ENCODE measurements around the gene HINFP. TPM values are rescaled to one million over a fixed set of nuclear protein-coding genes. Genes with fewer than 3 reads are reported as not detected.
"Not testable (repeated sequence)": the region's sequence is repeated elsewhere in the genome, so short reads cannot be mapped to it uniquely, and the experiment has no call there.

The HINFP gene
- total RNA-seq, 1 donor from 2014 or later: 13.2 TPM

- no peak for ATAC-seq
These were observed 21.0 kb upstream of the HINFP start for GRCh38 chr11:119100246-119100970.

- ATAC-seq: peak; percentile 5
These were observed 20.2 kb upstream of the HINFP start for GRCh38 chr11:119100994-119101758.

GRCh38 chr11:119101759-119102423 lies 19.5 kb upstream of the HINFP start, which contains the start of gene DPAGT1:
DPAGT1 (minus strand) TSS chr11:119101853; CDS start chr11:119101655, 198 bp downstream.
- ATAC-seq: peak; percentile 91

- ATAC-seq: not testable (repeated sequence)
These were observed 18.2 kb upstream of the HINFP start for GRCh38 chr11:119103161-119103664.

GRCh38 chr11:119103793-119104192 lies 17.6 kb upstream of the HINFP start:
- ATAC-seq: no peak

GRCh38 chr11:119106564-119107537 lies 14.5 kb upstream of the HINFP start, which contains the start of gene C2CD2L:
C2CD2L (plus strand) TSS chr11:119107344; CDS start chr11:119107742, 398 bp downstream.
- ATAC-seq: peak; percentile 89

GRCh38 chr11:119107538-119108145 lies 13.7 kb upstream of the HINFP start:
- peak; percentile 19 for ATAC-seq

GRCh38 chr11:119108146-119108856 lies 13.1 kb upstream of the HINFP start:
- ATAC-seq: peak; percentile 75

- no peak for ATAC-seq
These were observed 12.5 kb upstream of the HINFP start for GRCh38 chr11:119108857-119109221.

GRCh38 chr11:119109843-119110242 lies 11.5 kb upstream of the HINFP start:
- no peak for ATAC-seq

GRCh38 chr11:119110439-119110838 lies 10.9 kb upstream of the HINFP start:
- ATAC-seq: no peak

GRCh38 chr11:119111361-119111925 lies 9.9 kb upstream of the HINFP start:
- no peak for ATAC-seq

- no peak for ATAC-seq
These were observed 8.9 kb upstream of the HINFP start for GRCh38 chr11:119112314-119113020.

- no peak for ATAC-seq
These were observed 7.7 kb upstream of the HINFP start for GRCh38 chr11:119113716-119114115.

GRCh38 chr11:119114351-119114750 lies 7.0 kb upstream of the HINFP start:
- ATAC-seq: no peak

- no peak for ATAC-seq
These were observed 5.7 kb upstream of the HINFP start for GRCh38 chr11:119115484-119116234.

- no peak for ATAC-seq
These were observed 5.2 kb upstream of the HINFP start for GRCh38 chr11:119116235-119116594.

- no peak for ATAC-seq
These were observed 4.8 kb upstream of the HINFP start for GRCh38 chr11:119116601-119117000.
